Suprapubic skin (tissue), 4 donors: Measurements from ENCODE around the gene TJP3.

ENCODE experiments used
- POLR2A ChIP-seq, 2 donors: fragments of 450-650 bp; IDR thresholded peaks; one replicate each; pipeline ENCODE4 v1.6.1; 2017; ENCODE audit warnings: antibody characterized with exemption in 2 of 2, mild to moderate bottlenecking in 2 of 2, moderate library complexity in 2 of 2
- POLR2AphosphoS5 ChIP-seq, 3 donors: sonication (generic); formaldehyde crosslinking; IDR thresholded peaks; one replicate each; pipeline ENCODE4 v1.6.1; 2017; ENCODE audit warnings: antibody characterized with exemption in 3 of 3
- TF ChIP-seq, protein P1 (sequence below), 2 donors: fragments of 200-600 bp in 1 of 2; fragments of 450-650 bp in 1 of 2; sonication (generic) in 1 of 2; IDR thresholded peaks; one replicate each; pipeline ENCODE4 v1.5.1; 2016 to 2019; ENCODE audit warnings: antibody characterized with exemption in 2 of 2, mild to moderate bottlenecking in 1 of 2, moderate library complexity in 1 of 2

GRCh38 chr19:3793799-3794198 is 85.6 kb downstream of the TJP3 start:
- TF ChIP-seq POLR2A (IDR thresholded peaks at IDR 0.05) (no peak), POLR2AphosphoS5 (IDR thresholded peaks at IDR 0.05) (no peak)
- TF ChIP-seq, protein P1, sequence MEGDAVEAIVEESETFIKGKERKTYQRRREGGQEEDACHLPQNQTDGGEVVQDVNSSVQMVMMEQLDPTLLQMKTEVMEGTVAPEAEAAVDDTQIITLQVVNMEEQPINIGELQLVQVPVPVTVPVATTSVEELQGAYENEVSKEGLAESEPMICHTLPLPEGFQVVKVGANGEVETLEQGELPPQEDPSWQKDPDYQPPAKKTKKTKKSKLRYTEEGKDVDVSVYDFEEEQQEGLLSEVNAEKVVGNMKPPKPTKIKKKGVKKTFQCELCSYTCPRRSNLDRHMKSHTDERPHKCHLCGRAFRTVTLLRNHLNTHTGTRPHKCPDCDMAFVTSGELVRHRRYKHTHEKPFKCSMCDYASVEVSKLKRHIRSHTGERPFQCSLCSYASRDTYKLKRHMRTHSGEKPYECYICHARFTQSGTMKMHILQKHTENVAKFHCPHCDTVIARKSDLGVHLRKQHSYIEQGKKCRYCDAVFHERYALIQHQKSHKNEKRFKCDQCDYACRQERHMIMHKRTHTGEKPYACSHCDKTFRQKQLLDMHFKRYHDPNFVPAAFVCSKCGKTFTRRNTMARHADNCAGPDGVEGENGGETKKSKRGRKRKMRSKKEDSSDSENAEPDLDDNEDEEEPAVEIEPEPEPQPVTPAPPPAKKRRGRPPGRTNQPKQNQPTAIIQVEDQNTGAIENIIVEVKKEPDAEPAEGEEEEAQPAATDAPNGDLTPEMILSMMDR (IDR thresholded peaks at IDR 0.05): no peak
